GM18505 (cell line): ENCODE data around the gene TRMT2A.

Experiments used
- ATAC-seq: cut with Tn5 transposase; IDR thresholded peaks from one replicate; pipeline ENCODE4 v1.9.1; 2021; ENCODE audit not compliant: unreplicated experiment
- POLR2A ChIP-seq: IDR thresholded peaks from 4 replicates; pipeline ENCODE4 v1.6.1; 2011; ENCODE audit warnings: borderline replicate concordance; ENCODE audit not compliant: insufficient read depth, insufficient read length; ENCODE audit errors: extremely low read depth

The TRMT2A gene

DNA sequence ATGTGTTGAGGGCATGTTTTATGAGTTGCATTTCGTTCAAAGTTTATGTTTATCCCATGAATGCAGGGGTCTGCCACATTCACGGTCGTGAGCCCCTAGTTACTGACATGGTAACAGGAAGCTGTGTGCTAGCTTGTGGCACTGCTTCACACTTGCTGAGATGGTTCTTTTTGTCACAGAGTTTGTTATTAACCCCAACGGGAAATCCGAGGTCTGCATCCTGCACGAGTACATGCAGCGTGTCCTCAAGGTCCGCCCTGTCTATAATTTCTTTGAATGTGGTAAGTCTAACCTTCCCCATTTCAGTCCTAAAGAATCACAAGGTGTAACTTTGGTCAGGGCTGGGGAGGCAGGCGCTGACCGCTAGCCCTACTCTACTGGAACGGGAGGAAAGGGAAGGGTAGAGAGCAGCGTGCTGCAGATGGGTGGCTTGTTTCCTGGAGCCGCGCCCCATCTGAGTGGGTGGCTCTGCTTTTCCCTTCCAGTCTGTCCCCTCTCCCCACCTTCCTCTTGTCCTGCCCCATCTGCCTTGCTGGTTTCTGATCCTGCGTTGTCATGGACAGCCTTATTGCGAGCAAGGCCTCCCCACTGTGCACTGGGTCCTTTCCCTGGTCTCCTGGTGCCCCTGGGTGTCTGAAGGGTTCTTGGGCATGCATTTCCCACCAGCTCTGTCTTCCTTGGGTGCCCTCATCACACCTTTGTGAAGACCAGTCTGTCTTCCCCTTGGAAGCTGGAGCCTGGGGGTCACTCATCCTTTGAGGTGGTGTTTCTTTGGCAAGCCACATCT, 25.1 kb downstream of the TRMT2A start:
- no peak for TF ChIP-seq POLR2A
- ATAC-seq = no peak

DNA sequence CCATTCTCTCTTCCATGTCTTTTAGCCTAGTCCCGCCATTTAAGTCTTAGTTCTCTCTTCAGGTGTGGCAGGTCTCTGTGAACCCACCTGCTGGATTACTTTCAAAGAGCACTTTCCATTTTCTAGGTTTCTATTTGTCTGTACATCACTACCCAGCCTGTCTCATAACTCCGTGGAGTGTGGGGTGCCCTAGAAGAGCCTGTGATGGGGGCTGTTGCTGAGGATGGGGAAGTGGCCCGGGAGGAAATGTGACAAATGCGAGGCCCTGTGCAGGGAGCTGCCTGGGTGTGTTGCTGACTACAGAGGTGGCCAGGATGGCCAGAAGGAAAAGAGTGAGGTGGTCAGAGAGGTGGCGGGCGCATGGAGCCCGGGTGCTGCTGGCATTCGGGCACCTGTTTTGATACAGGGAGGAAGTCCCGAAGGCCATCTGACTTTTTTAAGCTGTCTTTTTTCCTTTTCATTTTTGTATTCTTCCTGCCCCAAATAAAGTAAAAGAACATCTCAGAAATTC, 26.2 kb downstream of the TRMT2A start:
- ATAC-seq = no peak
- TF ChIP-seq POLR2A = no peak

DNA sequence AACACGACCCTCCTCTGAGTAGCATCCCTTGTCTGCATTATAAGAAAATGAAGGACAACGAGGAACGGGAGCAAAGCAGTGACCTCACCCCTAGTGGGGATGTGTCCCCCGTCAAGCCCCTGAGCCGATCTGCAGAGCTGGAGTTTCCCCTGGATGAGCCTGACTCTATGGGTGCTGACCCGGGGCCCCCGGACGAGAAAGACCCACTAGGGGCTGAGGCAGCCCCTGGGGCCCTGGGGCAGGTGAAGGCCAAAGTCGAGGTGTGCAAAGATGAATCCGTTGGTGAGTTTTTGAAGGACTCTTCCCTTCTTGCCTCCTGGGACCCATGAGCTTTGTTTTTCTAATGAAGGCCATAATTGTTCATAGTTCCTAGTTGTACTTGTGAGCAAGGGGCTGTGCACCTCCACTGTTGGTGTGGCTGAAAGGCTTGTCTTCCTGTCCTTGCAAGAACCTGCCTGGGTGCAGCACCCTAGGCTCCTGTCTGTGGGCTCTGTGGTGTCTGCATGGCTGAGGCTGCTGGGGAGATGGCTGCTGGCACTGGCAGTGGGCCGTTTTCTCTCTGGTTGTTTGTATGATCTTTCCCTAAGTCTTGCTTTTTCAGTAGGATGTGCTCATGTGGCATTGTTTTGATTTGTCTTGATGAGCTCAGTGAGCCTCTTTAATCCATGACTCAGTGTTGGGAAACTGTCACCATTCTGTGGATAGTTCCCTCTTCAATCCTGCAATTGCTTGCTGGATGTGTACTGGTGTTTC, 26.9 kb downstream of the TRMT2A start:
- TF ChIP-seq POLR2A = no peak
- no peak for ATAC-seq

DNA sequence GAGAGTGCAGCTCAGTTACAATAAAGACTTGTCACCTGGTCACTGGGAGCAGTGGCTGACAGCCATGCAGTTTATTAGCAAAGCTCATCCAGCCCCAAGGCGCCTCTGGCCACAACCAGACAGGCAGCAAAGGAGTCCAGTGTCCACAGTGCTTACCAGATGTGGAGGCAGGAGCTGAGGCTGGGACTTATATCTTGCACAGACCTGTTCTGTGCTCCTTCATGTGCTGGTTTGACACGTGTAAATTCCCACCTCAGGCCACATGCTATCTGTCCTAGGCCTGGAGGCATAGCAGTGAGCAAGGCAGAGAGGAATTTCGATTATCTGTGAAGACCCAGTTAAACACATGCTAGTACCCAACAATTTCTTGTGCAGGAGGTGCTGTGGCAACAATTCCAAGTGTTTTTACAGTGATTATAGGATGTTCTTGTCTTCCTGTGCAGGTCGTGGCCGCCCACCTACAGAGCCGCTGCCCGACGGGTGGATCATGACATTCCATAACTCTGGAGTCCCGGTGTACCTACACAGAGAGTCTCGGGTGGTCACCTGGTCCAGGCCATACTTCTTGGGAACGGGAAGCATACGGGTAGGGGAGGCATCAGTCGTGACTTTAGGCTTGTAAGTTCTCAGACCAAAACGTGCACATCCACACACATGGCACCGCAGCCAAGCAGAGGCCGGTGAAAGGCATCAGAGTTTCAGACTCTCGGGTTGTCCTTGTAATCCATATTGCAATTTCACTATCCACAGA, 27.6 kb downstream of the TRMT2A start:
- TF ChIP-seq POLR2A = no peak
- no peak for ATAC-seq

- TF ChIP-seq POLR2A = no peak
Observed at GRCh38 chr22:20088263-20088648, 28.8 kb downstream of the TRMT2A start.

DNA sequence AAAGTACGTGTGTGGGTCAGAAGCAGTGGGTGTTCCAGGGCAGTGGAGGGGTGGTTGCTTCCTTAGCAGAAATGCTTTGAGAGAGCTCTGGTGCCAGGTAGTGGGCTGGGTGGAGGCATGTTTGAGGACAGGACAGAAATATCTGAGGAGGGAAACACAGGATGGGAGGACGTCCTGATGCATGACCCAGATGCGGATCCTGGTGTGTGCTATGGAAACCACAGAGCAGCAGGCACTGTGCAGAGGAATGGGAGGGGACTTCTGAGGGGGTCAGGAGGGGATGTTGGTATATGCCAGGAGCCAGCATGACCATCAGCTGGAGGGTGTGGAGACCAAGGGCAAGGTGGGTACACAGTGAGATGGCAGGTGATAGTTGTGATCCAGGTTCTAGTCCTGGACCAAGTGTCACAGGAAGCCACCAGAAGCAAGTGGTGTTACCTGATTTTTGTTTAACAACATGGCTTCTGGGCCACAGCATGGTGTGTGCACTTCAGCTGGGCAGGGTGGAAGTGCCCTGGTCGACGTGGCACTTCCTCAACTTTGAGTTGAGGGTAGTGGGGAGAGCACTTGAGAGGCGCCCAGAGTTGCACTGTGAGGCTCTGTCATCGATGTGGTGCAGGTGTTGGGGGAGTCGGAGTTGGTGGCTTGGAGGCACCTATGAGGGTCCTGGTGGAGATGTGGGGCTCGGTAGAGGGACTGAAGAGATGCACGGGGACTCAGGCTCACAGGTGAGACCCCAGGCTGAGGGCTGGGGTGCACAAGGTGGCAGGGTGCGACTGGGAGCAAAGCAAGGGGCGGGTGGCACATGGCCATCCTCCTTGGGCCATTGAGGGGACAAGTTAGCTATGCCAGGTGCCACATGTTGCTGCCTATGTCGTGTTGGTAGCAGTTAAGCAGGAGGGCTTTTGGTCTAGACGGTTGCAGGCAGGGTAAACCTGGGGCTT, 29.4 kb downstream of the TRMT2A start:
- no peak for TF ChIP-seq POLR2A
- no peak for ATAC-seq

More at GRCh38 chr22:20088263-20088648, 28.8 kb downstream of the TRMT2A start:
- no peak for ATAC-seq

- no peak for TF ChIP-seq POLR2A
- ATAC-seq = no peak
Observed at GRCh38 chr22:20086763-20087162, 30.3 kb downstream of the TRMT2A start.

GRCh38 chr22:20086101-20086599, 30.9 kb downstream of the TRMT2A start:
- ATAC-seq = no peak
- no peak for TF ChIP-seq POLR2A

GRCh38 chr22:20085651-20086050, 31.4 kb downstream of the TRMT2A start:
- ATAC-seq = no peak
- no peak for TF ChIP-seq POLR2A

DNA sequence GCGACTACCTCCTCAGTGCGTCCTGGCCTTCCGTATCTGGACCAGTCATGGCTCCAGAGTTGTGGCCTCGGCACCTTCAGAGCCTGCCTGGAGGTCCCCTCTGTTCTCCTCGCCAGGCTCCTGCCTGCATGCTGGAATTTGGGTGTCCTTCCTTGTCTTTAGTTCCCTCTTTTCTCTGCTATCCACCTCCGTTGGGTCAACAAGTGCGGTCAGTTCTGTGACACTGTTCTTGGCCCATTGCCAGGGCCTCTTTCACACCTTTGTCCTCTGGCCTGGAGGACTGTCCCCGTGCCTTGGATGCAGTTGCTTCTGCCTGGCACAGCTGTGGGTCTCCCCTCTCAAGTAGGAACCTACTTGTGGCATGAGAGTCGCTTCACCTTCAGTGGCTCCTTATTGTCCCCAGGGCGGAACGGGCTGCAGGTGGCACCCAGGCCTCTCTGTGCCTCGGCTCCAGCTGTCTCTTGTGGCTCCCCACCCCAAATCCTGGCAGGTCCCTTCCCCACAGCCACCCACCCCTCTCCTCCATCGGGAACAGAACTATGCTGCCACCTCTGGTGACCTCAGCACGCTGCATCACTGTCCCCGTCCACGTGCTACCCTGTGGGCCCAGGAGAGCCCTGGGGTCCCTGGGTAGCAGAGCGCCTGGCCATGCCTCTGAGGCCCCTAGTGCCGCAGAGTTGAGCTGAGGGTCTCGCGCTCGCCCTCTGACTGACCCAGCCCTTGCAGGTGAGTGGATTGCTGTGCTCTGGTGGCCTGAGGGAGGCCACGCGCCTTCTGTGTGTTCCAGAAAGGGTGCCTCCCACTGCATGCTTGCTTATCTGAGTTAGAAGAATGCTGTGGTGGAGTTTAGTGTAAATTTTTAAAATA, 32.2 kb downstream of the TRMT2A start:
- ATAC-seq = no peak
- TF ChIP-seq POLR2A = no peak

GRCh38 chr22:20083891-20084546, 33.0 kb downstream of the TRMT2A start:
- TF ChIP-seq POLR2A = no peak
- no peak for ATAC-seq
